ENCODE measurements around the gene SARDH.

- TF ChIP-seq POLR2A (IDR thresholded peaks at IDR 0.05) (no peak), CTCF (IDR thresholded peaks at IDR 0.05 in 8 of 11, conservative IDR thresholded peaks at IDR 0.05 in 3 of 11) (no peak), POLR2AphosphoS5 (IDR thresholded peaks at IDR 0.05) (no peak)
Measured at GRCh38 chr9:133786907-133787753, 49.0 kb upstream of the SARDH start.

Measured in spleen (tissue), 7 donors.